ENCODE results near the gene KCNK5.

KCNK5 gene

DNA sequence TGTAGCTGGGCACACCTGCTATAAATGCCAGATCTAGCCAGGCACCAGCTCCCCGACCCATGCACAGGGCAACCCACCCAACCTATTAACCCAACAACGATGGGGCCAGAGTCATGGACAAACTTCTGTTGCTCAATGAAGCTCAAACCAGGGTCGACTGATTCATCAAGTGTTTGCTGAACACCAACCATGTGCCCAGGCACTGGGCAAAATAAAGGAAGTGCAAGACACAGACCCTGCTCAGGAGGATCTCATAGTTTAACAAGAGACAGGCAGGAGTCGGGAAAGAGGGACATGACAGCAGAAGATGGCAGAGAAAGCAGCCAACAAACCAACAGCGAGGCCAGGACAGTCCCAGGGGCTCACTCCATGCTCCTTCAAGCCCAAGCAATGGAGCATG is 18.8 kb downstream of the KCNK5 start:
- Histone ChIP-seq H3K9me3 (ENCODE audit: insufficient read depth, low read length, severe bottlenecking) (no peaks in the 10 kb centered on the region), H3K36me3 (ENCODE audit: insufficient read depth, low read length) (no peaks in the 10 kb centered on the region), H2AFZ (ENCODE audit: low read depth, low read length) (no peak overlapping the region), H3K27ac (ENCODE audit: low read length) (no peak overlapping the region), H3K9ac (ENCODE audit: low read depth, low read length) (no peak overlapping the region), H3K27me3 (ENCODE audit: insufficient read depth, low read length, poor library complexity) (no peaks in the 10 kb centered on the region), H3K4me3 (ENCODE audit: low read depth in 1 of 2, low read length in 2 of 2) (no peak overlapping the region), H3K79me2 (ENCODE audit: insufficient read depth, low read length) (no peaks in the 10 kb centered on the region), H3K4me1 (ENCODE audit: insufficient read depth, low read length) (no peaks in the 10 kb centered on the region), H4K20me1 (ENCODE audit: insufficient read depth, low read length) (0 out of 2 replicates have a peak, but pooled peaks cover 2% of the 10 kb centered on the region), H3K4me2 (ENCODE audit: insufficient read depth, low read length) (no peak overlapping the region)
- TF ChIP-seq, protein P1, sequence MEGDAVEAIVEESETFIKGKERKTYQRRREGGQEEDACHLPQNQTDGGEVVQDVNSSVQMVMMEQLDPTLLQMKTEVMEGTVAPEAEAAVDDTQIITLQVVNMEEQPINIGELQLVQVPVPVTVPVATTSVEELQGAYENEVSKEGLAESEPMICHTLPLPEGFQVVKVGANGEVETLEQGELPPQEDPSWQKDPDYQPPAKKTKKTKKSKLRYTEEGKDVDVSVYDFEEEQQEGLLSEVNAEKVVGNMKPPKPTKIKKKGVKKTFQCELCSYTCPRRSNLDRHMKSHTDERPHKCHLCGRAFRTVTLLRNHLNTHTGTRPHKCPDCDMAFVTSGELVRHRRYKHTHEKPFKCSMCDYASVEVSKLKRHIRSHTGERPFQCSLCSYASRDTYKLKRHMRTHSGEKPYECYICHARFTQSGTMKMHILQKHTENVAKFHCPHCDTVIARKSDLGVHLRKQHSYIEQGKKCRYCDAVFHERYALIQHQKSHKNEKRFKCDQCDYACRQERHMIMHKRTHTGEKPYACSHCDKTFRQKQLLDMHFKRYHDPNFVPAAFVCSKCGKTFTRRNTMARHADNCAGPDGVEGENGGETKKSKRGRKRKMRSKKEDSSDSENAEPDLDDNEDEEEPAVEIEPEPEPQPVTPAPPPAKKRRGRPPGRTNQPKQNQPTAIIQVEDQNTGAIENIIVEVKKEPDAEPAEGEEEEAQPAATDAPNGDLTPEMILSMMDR (IDR thresholded peaks at IDR 0.05; ENCODE audit: borderline replicate concordance, extremely low read depth, low read length, poor library complexity, severe bottlenecking): no peak
- TF ChIP-seq EZH2 (IDR thresholded peaks at IDR 0.05; ENCODE audit: borderline replicate concordance, low read depth, low read length, severe bottlenecking): no peak
- no peak for DNase-seq
- ATAC-seq (ENCODE audit: insufficient read depth, low read depth): no peak

DNA sequence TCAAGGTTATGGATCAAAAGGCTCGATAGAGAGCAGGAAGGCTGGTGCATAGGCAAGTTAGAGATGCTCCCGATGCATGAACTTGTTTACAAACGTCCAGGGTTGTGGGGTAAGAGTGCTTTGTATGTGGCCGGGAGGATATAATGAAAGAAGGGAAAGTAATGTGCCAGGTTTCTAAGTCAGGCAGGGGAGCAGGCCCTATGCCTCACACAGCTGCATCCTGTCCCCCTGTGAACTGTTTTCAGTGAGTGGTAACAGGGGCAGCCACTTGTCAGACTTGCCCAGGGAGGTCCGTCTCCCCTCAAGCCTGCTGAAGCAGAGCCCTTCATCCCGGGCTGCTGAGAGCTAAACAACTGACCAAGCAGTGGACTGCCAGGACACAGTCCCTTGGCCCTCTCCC is 19.4 kb downstream of the KCNK5 start:
- DNase-seq (no peak), ATAC-seq (ENCODE audit: insufficient read depth, low read depth) (peak; percentile 64; the same call in 1 of the 3 replicates)
- H3K9me3 ChIP-seq (ENCODE audit: insufficient read depth, low read length, severe bottlenecking): no peaks in the 10 kb centered on the region
- no peaks in the 10 kb centered on the region for H3K79me2 ChIP-seq (ENCODE audit: insufficient read depth, low read length)
- H3K4me1 ChIP-seq (ENCODE audit: insufficient read depth, low read length): no peaks in the 10 kb centered on the region
- TF ChIP-seq EZH2 (IDR thresholded peaks at IDR 0.05; ENCODE audit: borderline replicate concordance, low read depth, low read length, severe bottlenecking): no peak
- 0 out of 2 replicates have a peak, but pooled peaks cover 2% of the 10 kb centered on the region for H4K20me1 ChIP-seq (ENCODE audit: insufficient read depth, low read length)
- H3K9ac ChIP-seq (ENCODE audit: low read depth, low read length): no peak overlapping the region
- no peaks in the 10 kb centered on the region for H3K27me3 ChIP-seq (ENCODE audit: insufficient read depth, low read length, poor library complexity)
- no peak overlapping the region for H3K4me3 ChIP-seq (ENCODE audit: low read depth in 1 of 2, low read length in 2 of 2)
- no peak overlapping the region for H3K27ac ChIP-seq (ENCODE audit: low read length)
- no peak overlapping the region for H2AFZ ChIP-seq (ENCODE audit: low read depth, low read length)
- H3K4me2 ChIP-seq (ENCODE audit: insufficient read depth, low read length): no peak overlapping the region
- H3K36me3 ChIP-seq (ENCODE audit: insufficient read depth, low read length): no peaks in the 10 kb centered on the region

DNA sequence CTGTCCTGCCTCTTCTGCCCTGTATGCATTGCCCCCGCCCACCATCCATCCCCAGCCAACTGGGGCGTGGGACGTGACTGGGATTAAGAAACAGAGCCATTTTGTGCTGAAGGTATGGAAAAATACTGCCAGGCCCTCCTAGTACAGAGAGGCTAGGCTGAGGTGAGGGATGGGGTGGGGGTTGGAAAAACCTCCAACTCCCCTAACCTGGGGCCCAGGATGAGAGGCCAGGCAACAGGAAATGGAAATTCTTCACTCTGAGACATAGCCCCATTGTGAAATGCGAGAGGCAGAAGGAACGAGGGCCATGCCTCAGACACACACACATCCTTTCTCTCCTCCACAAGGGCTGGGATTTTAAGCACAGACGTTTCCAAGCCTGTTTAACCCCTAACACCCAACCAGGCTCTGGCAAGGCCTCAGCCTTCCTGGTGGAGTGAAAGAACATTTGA is 19.9 kb downstream of the KCNK5 start:
- H3K27me3 ChIP-seq (ENCODE audit: insufficient read depth, low read length, poor library complexity): no peaks in the 10 kb centered on the region
- H3K9ac ChIP-seq (ENCODE audit: low read depth, low read length): no peak overlapping the region
- ATAC-seq (ENCODE audit: insufficient read depth, low read depth) (no peak), DNase-seq (no peak)
- no peak overlapping the region for H3K4me3 ChIP-seq (ENCODE audit: low read depth in 1 of 2, low read length in 2 of 2)
- H3K9me3 ChIP-seq (ENCODE audit: insufficient read depth, low read length, severe bottlenecking): no peaks in the 10 kb centered on the region
- no peaks in the 10 kb centered on the region for H3K79me2 ChIP-seq (ENCODE audit: insufficient read depth, low read length)
- no peak overlapping the region for H3K27ac ChIP-seq (ENCODE audit: low read length)
- H4K20me1 ChIP-seq (ENCODE audit: insufficient read depth, low read length): 0 out of 2 replicates have a peak, but pooled peaks cover 2% of the 10 kb centered on the region
- H3K4me2 ChIP-seq (ENCODE audit: insufficient read depth, low read length): no peak overlapping the region
- H3K36me3 ChIP-seq (ENCODE audit: insufficient read depth, low read length): no peaks in the 10 kb centered on the region
- H2AFZ ChIP-seq (ENCODE audit: low read depth, low read length): no peak overlapping the region
- H3K4me1 ChIP-seq (ENCODE audit: insufficient read depth, low read length): no peaks in the 10 kb centered on the region
- TF ChIP-seq, protein P1 (IDR thresholded peaks at IDR 0.05; ENCODE audit: borderline replicate concordance, extremely low read depth, low read length, poor library complexity, severe bottlenecking): no peak
- TF ChIP-seq EZH2 (IDR thresholded peaks at IDR 0.05; ENCODE audit: borderline replicate concordance, low read depth, low read length, severe bottlenecking): no peak

DNA sequence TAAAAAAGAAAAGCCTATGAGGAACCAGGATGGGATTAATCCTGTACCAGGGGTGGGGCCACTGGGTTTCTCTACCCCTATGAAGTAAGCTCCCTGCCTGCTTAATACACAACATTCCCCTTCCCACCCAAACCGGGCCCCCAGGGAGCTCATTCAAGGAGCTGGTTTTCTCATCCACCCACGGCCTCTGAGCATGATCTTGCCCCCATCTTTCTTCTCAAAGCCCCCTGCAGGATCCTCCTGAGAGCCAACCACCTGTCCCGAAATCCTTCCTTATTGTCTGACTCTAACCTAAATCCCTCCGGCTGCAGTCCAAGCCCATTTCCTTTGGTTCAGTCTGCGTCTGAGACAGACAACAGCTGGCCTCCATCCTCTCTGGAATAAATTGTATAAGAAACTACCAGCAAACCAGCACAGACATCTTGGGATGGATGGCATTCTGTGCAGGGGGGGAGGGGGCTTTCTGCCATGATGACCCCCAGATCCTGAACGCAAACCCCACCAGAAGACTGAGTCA is 21.0 kb downstream of the KCNK5 start:
- no peak overlapping the region for H3K9ac ChIP-seq (ENCODE audit: low read depth, low read length)
- TF ChIP-seq EZH2 (IDR thresholded peaks at IDR 0.05; ENCODE audit: borderline replicate concordance, low read depth, low read length, severe bottlenecking): no peak
- TF ChIP-seq, protein P1 (IDR thresholded peaks at IDR 0.05; ENCODE audit: borderline replicate concordance, extremely low read depth, low read length, poor library complexity, severe bottlenecking): no peak
- no peak overlapping the region for H2AFZ ChIP-seq (ENCODE audit: low read depth, low read length)
- ATAC-seq (ENCODE audit: insufficient read depth, low read depth) (no peak), DNase-seq (no peak)
- H3K4me3 ChIP-seq (ENCODE audit: low read depth in 1 of 2, low read length in 2 of 2): no peak overlapping the region
- no peaks in the 10 kb centered on the region for H3K9me3 ChIP-seq (ENCODE audit: insufficient read depth, low read length, severe bottlenecking)
- no peak overlapping the region for H3K27ac ChIP-seq (ENCODE audit: low read length)
- H3K36me3 ChIP-seq (ENCODE audit: insufficient read depth, low read length): no peaks in the 10 kb centered on the region
- H3K4me2 ChIP-seq (ENCODE audit: insufficient read depth, low read length): no peak overlapping the region
- H3K4me1 ChIP-seq (ENCODE audit: insufficient read depth, low read length): no peaks in the 10 kb centered on the region
- H4K20me1 ChIP-seq (ENCODE audit: insufficient read depth, low read length): 0 out of 2 replicates have a peak, but pooled peaks cover 2% of the 10 kb centered on the region
- H3K27me3 ChIP-seq (ENCODE audit: insufficient read depth, low read length, poor library complexity): no peaks in the 10 kb centered on the region
- no peaks in the 10 kb centered on the region for H3K79me2 ChIP-seq (ENCODE audit: insufficient read depth, low read length)
